HEK293 (cell line): Measurements from ENCODE around the gene ACTG1.

Source experiments
- FEZF1 ChIP-seq: fragments of 450-650 bp; formaldehyde crosslinking; IDR thresholded peaks from 2 replicates; pipeline ENCODE4 v1.5.1; 2016; ENCODE audit warnings: missing biosample characterization, missing genetic modification characterization
- GLI2 ChIP-seq: fragments of 450-650 bp; formaldehyde crosslinking; IDR thresholded peaks from 2 replicates; pipeline ENCODE4; 2017; ENCODE audit warnings: missing biosample characterization, missing genetic modification characterization, low read depth, borderline replicate concordance
- GLIS2 ChIP-seq: fragments of 450-650 bp; formaldehyde crosslinking; IDR thresholded peaks from 2 replicates; pipeline ENCODE4 v1.5.1; 2016; ENCODE audit warnings: missing biosample characterization, missing genetic modification characterization
- HIC1 ChIP-seq: fragments of 450-650 bp; formaldehyde crosslinking; IDR thresholded peaks from 2 replicates; pipeline ENCODE4 v1.5.1; 2016; ENCODE audit warnings: missing biosample characterization, missing genetic modification characterization
- KLF1 ChIP-seq: fragments of 450-650 bp; formaldehyde crosslinking; IDR thresholded peaks from 2 replicates; pipeline ENCODE4 v1.5.1; 2016; ENCODE audit warnings: missing biosample characterization, missing genetic modification characterization
- KLF10 ChIP-seq: fragments of 450-650 bp; IDR thresholded peaks from 2 replicates; pipeline ENCODE4 v1.5.1; 2018; ENCODE audit warnings: missing biosample characterization, mild to moderate bottlenecking, missing genetic modification characterization
- KLF17 ChIP-seq: fragments of 450-650 bp; formaldehyde crosslinking; IDR thresholded peaks from 2 replicates; pipeline ENCODE4 v1.5.1; 2016; ENCODE audit warnings: missing biosample characterization, missing genetic modification characterization
- PATZ1 ChIP-seq: fragments of 450-650 bp; formaldehyde crosslinking; IDR thresholded peaks from 2 replicates; pipeline ENCODE4 v1.5.1; 2016; ENCODE audit warnings: missing biosample characterization, missing genetic modification characterization
- SP3 ChIP-seq: fragments of 450-650 bp; formaldehyde crosslinking; IDR thresholded peaks from 2 replicates; pipeline ENCODE4 v1.5.1; 2016; ENCODE audit warnings: missing biosample characterization, missing genetic modification characterization
- SP7 ChIP-seq: fragments of 450-650 bp; formaldehyde crosslinking; IDR thresholded peaks from 2 replicates; pipeline ENCODE4 v1.5.1; 2016; ENCODE audit warnings: missing biosample characterization, missing genetic modification characterization
- TCF7L2 ChIP-seq: IDR thresholded peaks from 2 replicates; pipeline ENCODE4 v1.6.1; 2011; ENCODE audit warnings: low read depth, mild to moderate bottlenecking, inconsistent platforms, low read length, moderate library complexity, borderline replicate concordance
- ZBTB26 ChIP-seq: fragments of 450-650 bp; formaldehyde crosslinking; optimal IDR thresholded peaks from 2 replicates; pipeline ENCODE3; 2016; ENCODE audit warnings: missing biosample characterization, mild to moderate bottlenecking, missing genetic modification characterization
- ZBTB48 ChIP-seq: fragments of 450-650 bp; formaldehyde crosslinking; IDR thresholded peaks from 2 replicates; pipeline ENCODE4 v1.5.1; 2016; ENCODE audit warnings: missing biosample characterization, missing genetic modification characterization
- ZEB2 ChIP-seq: fragments of 450-650 bp; formaldehyde crosslinking; IDR thresholded peaks from 2 replicates; pipeline ENCODE4 v1.5.1; 2016; ENCODE audit warnings: missing biosample characterization, missing genetic modification characterization
- ZIC2 ChIP-seq: fragments of 450-650 bp; formaldehyde crosslinking; IDR thresholded peaks from 2 replicates; pipeline ENCODE4 v1.5.1; 2016; ENCODE audit warnings: missing biosample characterization, missing genetic modification characterization
- ZNF114 ChIP-seq: fragments of 450-650 bp; formaldehyde crosslinking; IDR thresholded peaks from 2 replicates; pipeline ENCODE4 v1.5.0; 2017; ENCODE audit warnings: missing biosample characterization, missing genetic modification characterization
- ZNF138 ChIP-seq: fragments of 450-650 bp; formaldehyde crosslinking; IDR thresholded peaks from 2 replicates; pipeline ENCODE4 v1.5.1; 2016; ENCODE audit warnings: missing biosample characterization, missing genetic modification characterization, borderline replicate concordance
- ZNF157 ChIP-seq: fragments of 450-650 bp; formaldehyde crosslinking; IDR thresholded peaks from 2 replicates; pipeline ENCODE4 v1.5.1; 2016; ENCODE audit warnings: missing biosample characterization, missing genetic modification characterization
- ZNF169 ChIP-seq: fragments of 450-650 bp; formaldehyde crosslinking; IDR thresholded peaks from 2 replicates; pipeline ENCODE4 v1.5.1; 2016; ENCODE audit warnings: missing biosample characterization, missing genetic modification characterization
- ZNF184 ChIP-seq: fragments of 450-650 bp; IDR thresholded peaks from 2 replicates; pipeline ENCODE4 v1.5.1; 2018; ENCODE audit warnings: missing biosample characterization, mild to moderate bottlenecking, missing genetic modification characterization
- ZNF311 ChIP-seq: fragments of 450-650 bp; formaldehyde crosslinking; IDR thresholded peaks from 2 replicates; pipeline ENCODE4 v1.5.1; 2017; ENCODE audit warnings: missing biosample characterization, missing genetic modification characterization, borderline replicate concordance
- ZNF416 ChIP-seq: fragments of 450-650 bp; formaldehyde crosslinking; IDR thresholded peaks from 2 replicates; pipeline ENCODE4 v1.5.1; 2016; ENCODE audit warnings: missing biosample characterization, missing genetic modification characterization
- ZNF449 ChIP-seq: fragments of 450-650 bp; formaldehyde crosslinking; IDR thresholded peaks from 2 replicates; pipeline ENCODE4 v1.5.1; 2017; ENCODE audit warnings: missing biosample characterization, mild to moderate bottlenecking, missing genetic modification characterization, moderate library complexity
- ZNF530 ChIP-seq: fragments of 450-650 bp; formaldehyde crosslinking; IDR thresholded peaks from 2 replicates; pipeline ENCODE4 v1.5.1; 2016; ENCODE audit warnings: low read depth, missing biosample characterization, missing genetic modification characterization
- ZNF548 ChIP-seq: fragments of 450-650 bp; formaldehyde crosslinking; IDR thresholded peaks from 2 replicates; pipeline ENCODE4 v1.5.1; 2016; ENCODE audit warnings: missing biosample characterization, missing genetic modification characterization
- ZNF624 ChIP-seq: fragments of 450-650 bp; formaldehyde crosslinking; IDR thresholded peaks from 2 replicates; pipeline ENCODE4 v1.5.1; 2017; ENCODE audit warnings: missing biosample characterization, missing genetic modification characterization
- ZNF704 ChIP-seq: fragments of 450-650 bp; formaldehyde crosslinking; IDR thresholded peaks from 2 replicates; pipeline ENCODE4 v1.5.1; 2016; ENCODE audit warnings: missing biosample characterization, missing genetic modification characterization
- ZNF768 ChIP-seq: fragments of 450-650 bp; formaldehyde crosslinking; IDR thresholded peaks from 2 replicates; pipeline ENCODE4 v1.5.1; 2018; ENCODE audit warnings: missing biosample characterization, mild to moderate bottlenecking, missing genetic modification characterization
- ZNF777 ChIP-seq: fragments of 450-650 bp; formaldehyde crosslinking; IDR thresholded peaks from 2 replicates; pipeline ENCODE4 v1.5.1; 2017; ENCODE audit warnings: missing biosample characterization, missing genetic modification characterization, borderline replicate concordance
- ZSCAN5A ChIP-seq: fragments of 450-650 bp; formaldehyde crosslinking; IDR thresholded peaks from 2 replicates; pipeline ENCODE4 v1.5.1; 2016; ENCODE audit warnings: missing biosample characterization, missing genetic modification characterization

ACTG1 gene

GRCh38 chr17:81519284-81520020, 6.9 kb upstream of the ACTG1 start (continued):
- TF ChIP-seq ZSCAN5A (tag by site-specific recombination) (no peak), ZNF704 (tag by site-specific recombination) (no peak), ZBTB48 (tag by site-specific recombination) (peak; percentile 45; the same call in 1 of the 2 replicates), SP3 (tag by site-specific recombination) (peak; percentile 67), ZNF138 (tag by site-specific recombination) (no peak), ZNF548 (tag by site-specific recombination) (no peak), FEZF1 (tag by site-specific recombination) (no peak), ZEB2 (tag by site-specific recombination) (no peak; the same call in 1 of the 2 replicates), ZNF777 (no peak), PATZ1 (tag by site-specific recombination) (peak; percentile 82), HIC1 (tag by site-specific recombination) (no peak), KLF1 (peak; percentile 84), ZNF311 (no peak), ZNF169 (tag by site-specific recombination) (no peak), GLI2 (tag by site-specific recombination) (no peak), ZBTB26 (tag by site-specific recombination) (peak; percentile 54), ZNF114 (no peak), KLF17 (tag by site-specific recombination) (peak; percentile 69; the same call in 1 of the 2 replicates), ZNF624 (tag by site-specific recombination) (no peak), ZNF768 (tag by site-specific recombination) (no peak), ZIC2 (no peak), ZNF157 (tag by site-specific recombination) (no peak), TCF7L2 (no peak), GLIS2 (tag by site-specific recombination) (peak; percentile 69), KLF10 (tag by site-specific recombination) (no peak; the same call in 1 of the 2 replicates), ZNF184 (no peak), SP7 (peak; percentile 65), ZNF416 (tag by site-specific recombination) (no peak), ZNF449 (no peak), ZNF530 (tag by site-specific recombination) (no peak)
